Sigmoid colon (tissue), 7 donors: ENCODE measurements around the gene FAM135A. TPM values are rescaled to one million over a fixed set of nuclear protein-coding genes. Genes with fewer than 3 reads are reported as not detected.
"Not testable (repeated sequence)": the region's sequence is repeated elsewhere in the genome, so short reads cannot be mapped to it uniquely, and the experiment has no call there.

Source experiments
- DNase-seq: peaks from one replicate; pipeline ENCODE4 v3.0.0-alpha.2; 2019
- H3K27ac ChIP-seq, 4 donors: fragments of 200-600 bp; sonication (generic); one replicate each; pipeline ENCODE4 v1.5.1; 2016 to 2019; ENCODE audit warnings: mild to moderate bottlenecking in 1 of 4
- H3K27me3 ChIP-seq, 3 donors: fragments of 200-600 bp; sonication (generic); one replicate each; pipeline ENCODE4 v1.5.1; 2019; ENCODE audit warnings: mild to moderate bottlenecking in 1 of 3
- H3K36me3 ChIP-seq, 4 donors: fragments of 200-600 bp; sonication (generic); one replicate each; pipeline ENCODE4 v1.5.1; 2016 to 2019
- H3K4me1 ChIP-seq, 4 donors: fragments of 200-600 bp; sonication (generic); one replicate each; pipeline ENCODE4 v1.5.1; 2017 to 2019
- H3K4me3 ChIP-seq, 4 donors: fragments of 200-600 bp; sonication (generic); one replicate each; pipeline ENCODE4 v1.5.1; 2017 to 2019; ENCODE audit warnings: mild to moderate bottlenecking in 2 of 4, moderate library complexity in 1 of 4
- H3K9me3 ChIP-seq, 4 donors: fragments of 200-600 bp in 3 of 4; sonication (generic) in 3 of 4; one replicate each; pipeline versions ENCODE4 v1.5.1 to v1.6.1; 2013 to 2019
- EP300 ChIP-seq, 4 donors: sonication (generic); formaldehyde crosslinking; IDR thresholded peaks; one replicate each; pipeline ENCODE4 v1.6.1; 2017; ENCODE audit warnings: antibody characterized with exemption in 4 of 4
- POLR2A ChIP-seq, 2 donors: fragments of 450-650 bp; IDR thresholded peaks; one replicate each; pipeline ENCODE4 v1.6.1; 2016; ENCODE audit warnings: antibody characterized with exemption in 2 of 2, mild to moderate bottlenecking in 2 of 2, moderate library complexity in 2 of 2
- POLR2AphosphoS5 ChIP-seq, 4 donors: sonication (generic); formaldehyde crosslinking; IDR thresholded peaks; one replicate each; pipeline ENCODE4 v1.6.1; 2017; ENCODE audit warnings: antibody characterized with exemption in 4 of 4
- WGBS, 2 donors: extraction: QIAGEN DNeasy Blood & Tissue Kit; methylation state at CpG; one replicate each; pipeline ENCODE4 v1.1.7; 2013; 5-methylcytosine and 5-hydroxymethylcytosine counted together
- intact Hi-C: fragments of 100-400 bp; cut with DNase I; formaldehyde crosslinking; loops from one replicate; pipeline ENCODE4 v1.15.1; 2023
- polyA plus RNA-seq, 3 donors: library from polyadenylated mRNA; stranded (reverse); fragments of 200-250 nt; gene quantifications; one replicate each; pipeline ENCODE4 v1.2.3, GENCODE V29; 2013
- small RNA-seq, 3 donors: library from RNA; depleted of rRNA; stranded (forward); fragments of <200 nt; gene quantifications; one replicate each; pipeline ENCODE3, GENCODE V24; 2016
- total RNA-seq, 4 donors: library from RNA; depleted of rRNA; stranded (reverse); fragments of >200 nt; gene quantifications; one replicate each; pipeline ENCODE4 v1.1.0, GENCODE V29; 2016
- TF ChIP-seq, protein P1 (sequence below), 4 experiments: fragments of 450-650 bp in 3 of 4; fragments of 200-600 bp in 1 of 4; IDR thresholded peaks; one replicate each; pipeline ENCODE4 v1.5.1; 2016 to 2019; ENCODE audit warnings: antibody characterized with exemption in 4 of 4, mild to moderate bottlenecking in 3 of 4, moderate library complexity in 2 of 4
- donor health status: healthy with polysubstance abuse.
- donor health status: Bipolar disorder and iron deficiency.
- donor health status: healthy.

The FAM135A gene
- total and polyA plus RNA-seq, 7 donors: 15.2 to 31.7 (median 27.7) TPM

DNA sequence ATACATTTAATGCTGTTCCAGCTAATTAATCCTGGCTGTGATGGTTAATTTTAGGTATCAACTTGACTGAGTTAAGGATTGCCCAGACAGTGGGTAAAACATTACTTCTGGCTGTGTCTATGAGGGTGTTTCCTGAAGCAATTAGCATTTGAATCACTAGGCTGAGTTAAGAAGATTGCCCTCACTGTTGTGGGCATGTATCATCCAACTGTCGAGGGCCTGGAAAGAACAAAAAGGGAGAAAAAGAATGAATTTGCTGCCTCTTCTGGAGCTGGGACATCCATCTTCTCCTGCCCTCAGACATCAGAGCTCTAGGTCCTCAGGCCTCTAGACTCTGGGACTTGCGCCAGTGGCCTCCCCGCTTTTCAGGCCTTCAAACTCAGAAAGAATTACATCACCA, 187.7 kb downstream of the FAM135A start:
- intact Hi-C loops: no loop called here
- Histone ChIP-seq H3K36me3 (no peaks in the 10 kb centered on the region), H3K4me3 (no peak overlapping the region), H3K9me3 (peaks cover 0 to 6% (median 0%) of the 10 kb centered on the region in 4 donors), H3K27ac (no peak overlapping the region), H3K4me1 (no peaks in the 10 kb centered on the region), H3K27me3 (no peaks in the 10 kb centered on the region)
- 58 to 79% methylated on average over 3 of the region's 3 CpGs for WGBS, 2 donors
- TF ChIP-seq POLR2A (IDR thresholded peaks at IDR 0.05): no peak
- TF ChIP-seq, protein P1, sequence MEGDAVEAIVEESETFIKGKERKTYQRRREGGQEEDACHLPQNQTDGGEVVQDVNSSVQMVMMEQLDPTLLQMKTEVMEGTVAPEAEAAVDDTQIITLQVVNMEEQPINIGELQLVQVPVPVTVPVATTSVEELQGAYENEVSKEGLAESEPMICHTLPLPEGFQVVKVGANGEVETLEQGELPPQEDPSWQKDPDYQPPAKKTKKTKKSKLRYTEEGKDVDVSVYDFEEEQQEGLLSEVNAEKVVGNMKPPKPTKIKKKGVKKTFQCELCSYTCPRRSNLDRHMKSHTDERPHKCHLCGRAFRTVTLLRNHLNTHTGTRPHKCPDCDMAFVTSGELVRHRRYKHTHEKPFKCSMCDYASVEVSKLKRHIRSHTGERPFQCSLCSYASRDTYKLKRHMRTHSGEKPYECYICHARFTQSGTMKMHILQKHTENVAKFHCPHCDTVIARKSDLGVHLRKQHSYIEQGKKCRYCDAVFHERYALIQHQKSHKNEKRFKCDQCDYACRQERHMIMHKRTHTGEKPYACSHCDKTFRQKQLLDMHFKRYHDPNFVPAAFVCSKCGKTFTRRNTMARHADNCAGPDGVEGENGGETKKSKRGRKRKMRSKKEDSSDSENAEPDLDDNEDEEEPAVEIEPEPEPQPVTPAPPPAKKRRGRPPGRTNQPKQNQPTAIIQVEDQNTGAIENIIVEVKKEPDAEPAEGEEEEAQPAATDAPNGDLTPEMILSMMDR (IDR thresholded peaks at IDR 0.05): no peak
- TF ChIP-seq POLR2AphosphoS5 (IDR thresholded peaks at IDR 0.05): no peak
- no peak for TF ChIP-seq EP300 (IDR thresholded peaks at IDR 0.05)
- no peak for DNase-seq

DNA sequence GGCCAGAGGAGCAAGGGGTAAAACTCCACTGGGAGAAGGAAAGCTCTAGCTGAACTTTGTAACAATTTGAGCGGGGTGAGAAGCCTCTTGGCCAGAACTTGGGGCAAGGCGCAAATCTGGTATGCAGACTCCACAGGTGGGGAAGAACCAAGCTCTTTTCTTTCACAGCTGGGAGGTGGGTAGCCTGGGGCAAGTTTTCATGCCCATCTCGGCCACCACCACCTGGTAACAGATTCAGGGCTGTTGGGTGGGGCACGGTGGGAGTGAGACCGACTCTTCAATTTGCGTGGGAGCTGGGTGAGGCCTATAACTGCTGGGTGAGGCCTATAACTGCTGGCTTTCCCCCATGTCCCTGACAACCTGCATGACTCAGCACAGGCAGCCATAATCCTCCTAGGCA, 190.9 kb downstream of the FAM135A start:
- Histone ChIP-seq H3K4me1 (no peaks in the 10 kb centered on the region), H3K36me3 (no peaks in the 10 kb centered on the region), H3K27me3 (no peaks in the 10 kb centered on the region), H3K9me3 (peaks cover 0 to 7% (median 0%) of the 10 kb centered on the region in 4 donors), H3K4me3 (no peak overlapping the region), H3K27ac (no peak overlapping the region)
- intact Hi-C loops: no loop called here
- no peak for DNase-seq
- WGBS, 2 donors: 92 to 96% methylated on average over 6 of the region's 6 CpGs
- no peak for TF ChIP-seq EP300 (IDR thresholded peaks at IDR 0.05)
- TF ChIP-seq POLR2A (IDR thresholded peaks at IDR 0.05): no peak
- TF ChIP-seq POLR2AphosphoS5 (IDR thresholded peaks at IDR 0.05): no peak
- TF ChIP-seq, protein P1 (IDR thresholded peaks at IDR 0.05): no peak

DNA sequence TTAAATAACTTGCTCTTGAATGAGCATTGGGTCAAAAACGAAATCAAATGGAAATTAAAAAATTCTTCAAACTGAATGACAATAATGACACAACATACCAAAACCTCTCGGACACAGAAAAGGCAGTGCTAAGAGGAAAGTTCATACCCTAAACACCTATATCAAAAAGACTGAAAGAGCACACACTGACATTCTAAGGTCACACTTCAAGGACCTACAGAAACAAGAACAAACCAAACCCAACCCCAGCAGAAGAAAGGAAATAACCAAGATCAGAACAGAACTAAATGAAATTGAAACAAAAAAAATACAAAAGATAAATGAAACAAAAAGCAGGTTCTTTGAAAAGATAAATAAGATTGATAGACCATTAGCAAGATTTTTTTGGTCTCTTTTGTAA, 194.1 kb downstream of the FAM135A start:
- H3K27ac ChIP-seq, H3K27me3 ChIP-seq, H3K36me3 ChIP-seq, DNase-seq, H3K4me1 ChIP-seq, H3K9me3 ChIP-seq, H3K4me3 ChIP-seq, intact Hi-C loops: not testable (repeated sequence)
- WGBS, 2 donors: 73 to 77% methylated on average over 2 of the region's 2 CpGs

GRCh38 chr6:70609181-70609580, 195.9 kb downstream of the FAM135A start:
- H3K27ac ChIP-seq, H3K9me3 ChIP-seq, DNase-seq, H3K27me3 ChIP-seq, H3K4me3 ChIP-seq, intact Hi-C loops, H3K36me3 ChIP-seq, H3K4me1 ChIP-seq: not testable (repeated sequence)
- 94 to 95% methylated on average over 13 of the region's 13 CpGs for WGBS, 2 donors

Small RNA genes within 50 kb of the gene (small RNA-seq; reads per million reads assigned to genes)
- gene RNU7-48P: 0 reads per million in 3 donors

Other genes with a start within 250 kb of the FAM135A start
- 1 to 10 TPM in 1 of 4 donors, under 1 TPM in 1, not detected in 2; 0.28 to 1.1 TPM for gene COL9A1, start 110.4 kb upstream of the FAM135A start, total RNA-seq
- under 1 TPM; 0.46 to 0.60 (median 0.52) TPM for gene COL9A1, start 110.4 kb upstream of the FAM135A start, polyA plus RNA-seq
- 10 to 100 TPM in 1 of 4 donors, 1 to 10 TPM in 3; 4.9 to 11.1 (median 6.0) TPM for gene SDHAF4, start 153.4 kb downstream of the FAM135A start, total RNA-seq
- 10 to 100 TPM in 2 of 3 donors, 1 to 10 TPM in 1; 7.4 to 18.7 (median 14.4) TPM for gene SDHAF4, start 153.4 kb downstream of the FAM135A start, polyA plus RNA-seq